ENCODE measurements around the gene GALR3.
"Not testable (repeated sequence)": the region's sequence is repeated elsewhere in the genome, so short reads cannot be mapped to it uniquely, and the experiment has no call there.

Gene GALR3, protein sequence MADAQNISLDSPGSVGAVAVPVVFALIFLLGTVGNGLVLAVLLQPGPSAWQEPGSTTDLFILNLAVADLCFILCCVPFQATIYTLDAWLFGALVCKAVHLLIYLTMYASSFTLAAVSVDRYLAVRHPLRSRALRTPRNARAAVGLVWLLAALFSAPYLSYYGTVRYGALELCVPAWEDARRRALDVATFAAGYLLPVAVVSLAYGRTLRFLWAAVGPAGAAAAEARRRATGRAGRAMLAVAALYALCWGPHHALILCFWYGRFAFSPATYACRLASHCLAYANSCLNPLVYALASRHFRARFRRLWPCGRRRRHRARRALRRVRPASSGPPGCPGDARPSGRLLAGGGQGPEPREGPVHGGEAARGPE

DNA sequence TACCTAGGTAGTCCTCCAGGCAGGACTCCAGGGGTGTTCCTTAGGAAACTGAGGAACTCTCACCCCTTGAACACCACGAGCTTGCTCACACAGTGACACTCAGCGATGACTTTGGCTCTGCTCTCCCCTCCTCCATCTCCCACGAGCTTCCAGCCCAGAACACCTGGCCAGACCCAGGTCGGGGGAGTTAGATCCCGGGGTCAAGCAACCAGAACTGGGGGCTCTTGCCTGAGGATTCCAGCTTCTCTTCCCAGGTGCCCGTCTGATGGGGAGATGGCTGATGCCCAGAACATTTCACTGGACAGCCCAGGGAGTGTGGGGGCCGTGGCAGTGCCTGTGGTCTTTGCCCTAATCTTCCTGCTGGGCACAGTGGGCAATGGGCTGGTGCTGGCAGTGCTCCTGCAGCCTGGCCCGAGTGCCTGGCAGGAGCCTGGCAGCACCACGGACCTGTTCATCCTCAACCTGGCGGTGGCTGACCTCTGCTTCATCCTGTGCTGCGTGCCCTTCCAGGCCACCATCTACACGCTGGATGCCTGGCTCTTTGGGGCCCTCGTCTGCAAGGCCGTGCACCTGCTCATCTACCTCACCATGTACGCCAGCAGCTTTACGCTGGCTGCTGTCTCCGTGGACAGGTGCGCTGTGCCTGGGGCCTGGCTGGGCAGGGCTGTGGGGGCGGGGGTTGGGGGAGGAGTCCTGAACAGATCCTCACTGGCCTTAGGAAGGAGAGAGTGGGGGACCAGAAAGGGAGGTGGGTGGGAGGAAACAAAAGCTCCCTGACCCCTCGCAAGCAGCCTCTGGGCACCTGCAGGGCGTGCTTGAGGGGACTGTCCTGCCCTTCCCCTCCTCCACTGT is at the start of gene GALR3:
GALR3 (plus strand) TSS at position 249 of the 852 bp plus-strand sequence; CDS start at position 274, 25 bp downstream.
- peak; percentile 69 for DNase-seq

DNA sequence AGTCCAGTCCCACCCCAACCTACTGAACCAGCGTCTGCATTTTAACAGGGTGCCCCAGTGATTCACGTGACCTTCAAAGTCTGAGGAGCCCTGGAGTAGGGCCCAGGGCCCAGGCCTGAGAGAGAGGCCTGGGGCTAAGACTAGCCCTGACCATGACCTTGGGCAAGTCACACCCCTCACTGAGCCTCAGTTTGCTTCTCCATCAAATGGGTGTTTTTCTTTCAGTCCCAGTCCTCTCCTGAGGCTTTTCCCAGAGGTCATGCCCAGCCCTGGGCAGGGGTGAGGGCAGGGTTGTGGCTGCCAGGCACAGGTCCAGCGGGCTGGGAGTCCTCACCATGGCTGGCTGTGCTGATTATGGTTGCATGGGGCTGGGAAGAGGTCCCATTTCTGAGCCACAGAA is 48.5 kb upstream of the GALR3 start:
- DNase-seq: no peak

DNA sequence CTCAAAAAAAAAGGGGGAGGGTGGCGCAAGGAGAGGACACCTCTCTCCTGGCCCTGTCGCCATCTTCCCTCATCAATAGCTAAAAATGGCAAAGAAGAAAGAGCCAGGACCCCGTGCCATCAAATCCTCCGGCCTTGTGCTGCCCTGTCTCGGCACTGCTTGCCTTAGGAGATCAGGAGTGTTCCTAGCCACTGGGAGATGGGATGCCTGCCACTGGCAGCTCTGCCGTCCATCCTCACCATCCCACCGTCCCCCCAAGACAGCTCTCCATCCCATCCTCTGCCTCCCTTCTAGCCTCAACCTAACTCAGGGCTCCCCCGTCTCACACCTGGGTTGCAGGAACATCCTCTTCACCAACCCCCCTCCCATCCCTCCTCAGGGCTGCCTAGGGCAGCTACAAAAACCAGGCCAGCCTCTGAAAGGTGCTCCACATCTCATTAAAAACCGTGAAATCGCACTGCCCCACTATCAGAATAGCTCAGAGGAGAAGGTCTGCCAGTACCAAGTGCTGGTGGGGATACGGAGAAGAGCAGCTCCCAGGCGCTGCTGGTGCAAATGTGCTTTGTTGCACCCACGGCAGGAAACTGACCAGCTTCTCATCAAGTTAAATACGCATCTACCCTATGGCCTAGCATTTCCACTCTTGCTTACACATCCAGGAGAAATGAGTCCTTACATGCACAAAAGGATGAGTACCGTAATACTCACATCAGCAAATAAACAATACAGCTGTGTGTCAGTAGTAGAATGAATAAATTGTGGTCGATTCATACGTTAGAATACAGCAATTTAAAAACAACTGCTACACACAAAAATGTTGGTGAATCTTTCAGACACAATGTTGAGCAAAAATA is 47.2 kb upstream of the GALR3 start:
- DNase-seq: no peak

DNA sequence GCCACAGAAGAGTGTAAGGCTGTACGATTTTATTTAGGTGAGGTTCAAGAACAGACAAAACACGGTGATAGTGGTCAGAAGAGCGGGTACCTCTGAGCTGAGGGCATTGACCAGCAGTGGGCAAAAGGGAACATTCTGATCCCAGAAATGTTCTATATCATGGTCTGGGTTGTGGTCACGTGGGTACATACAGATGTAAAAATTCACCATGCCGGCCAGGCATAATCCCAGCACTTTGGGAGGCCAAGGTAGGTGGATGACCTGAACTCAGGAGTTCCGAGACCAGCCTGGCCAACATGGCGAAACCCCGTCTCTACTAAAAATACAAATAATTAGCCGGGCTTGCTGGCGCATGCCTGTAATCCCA is 46.6 kb upstream of the GALR3 start:
- DNase-seq: no peak

DNA sequence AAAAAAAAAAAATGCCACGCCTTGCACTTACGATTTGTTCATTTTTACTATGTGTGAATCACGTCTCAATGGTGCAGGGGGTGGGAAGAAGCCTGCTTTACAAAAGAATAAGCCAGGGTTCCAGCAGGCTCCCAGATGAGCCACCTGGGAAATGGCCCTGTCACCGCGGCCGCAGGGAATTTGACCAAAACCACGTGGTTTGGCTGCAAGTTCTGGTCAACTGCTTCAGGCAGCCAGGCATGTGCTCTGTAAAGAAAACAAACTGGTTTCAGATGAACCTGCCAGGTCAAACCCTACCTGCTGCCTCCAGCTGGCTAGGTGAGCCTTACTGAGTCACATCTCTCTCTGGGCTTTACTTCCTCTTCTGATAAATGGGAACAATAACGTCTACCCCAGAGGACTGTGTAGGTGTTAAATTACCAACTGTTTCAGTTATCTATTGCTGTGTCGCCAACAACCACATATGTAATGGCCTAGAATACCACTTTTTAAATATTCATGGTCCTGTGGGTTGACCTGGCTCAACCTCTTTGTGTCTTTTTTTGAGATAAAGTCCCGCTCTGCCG is 46.0 kb upstream of the GALR3 start:
- DNase-seq: no peak

DNA sequence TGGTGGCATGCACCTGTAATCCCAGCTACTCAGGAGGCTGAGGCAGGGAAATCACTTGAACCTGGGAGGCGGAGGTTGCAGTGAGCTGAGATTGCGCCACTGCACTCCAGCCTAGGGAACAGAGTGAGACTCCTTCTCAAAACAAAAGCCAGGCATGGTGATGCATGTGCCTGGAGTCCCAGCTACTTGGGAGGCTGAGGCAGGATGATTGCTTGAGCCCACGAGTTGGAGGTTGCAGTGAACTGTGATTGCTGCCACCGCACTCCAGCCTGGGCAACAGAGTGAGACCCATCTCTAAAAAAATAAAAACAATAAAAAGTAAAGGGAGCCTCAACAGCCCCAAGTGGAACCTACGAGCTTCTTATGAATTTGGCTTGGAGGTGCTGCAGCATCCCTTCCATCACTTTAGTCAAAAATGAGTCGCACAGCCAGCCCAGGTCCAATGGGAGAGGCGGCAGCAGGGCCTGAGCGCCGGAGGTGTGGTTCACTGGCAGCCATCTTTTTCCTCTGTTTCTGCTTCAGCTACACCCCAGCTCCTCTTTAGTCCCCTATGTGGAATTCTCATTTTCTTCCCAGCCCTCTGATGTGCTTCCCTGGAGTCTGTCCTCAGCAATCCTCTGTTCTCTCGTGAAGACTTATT is 44.7 kb upstream of the GALR3 start:
- no peak for DNase-seq

DNA sequence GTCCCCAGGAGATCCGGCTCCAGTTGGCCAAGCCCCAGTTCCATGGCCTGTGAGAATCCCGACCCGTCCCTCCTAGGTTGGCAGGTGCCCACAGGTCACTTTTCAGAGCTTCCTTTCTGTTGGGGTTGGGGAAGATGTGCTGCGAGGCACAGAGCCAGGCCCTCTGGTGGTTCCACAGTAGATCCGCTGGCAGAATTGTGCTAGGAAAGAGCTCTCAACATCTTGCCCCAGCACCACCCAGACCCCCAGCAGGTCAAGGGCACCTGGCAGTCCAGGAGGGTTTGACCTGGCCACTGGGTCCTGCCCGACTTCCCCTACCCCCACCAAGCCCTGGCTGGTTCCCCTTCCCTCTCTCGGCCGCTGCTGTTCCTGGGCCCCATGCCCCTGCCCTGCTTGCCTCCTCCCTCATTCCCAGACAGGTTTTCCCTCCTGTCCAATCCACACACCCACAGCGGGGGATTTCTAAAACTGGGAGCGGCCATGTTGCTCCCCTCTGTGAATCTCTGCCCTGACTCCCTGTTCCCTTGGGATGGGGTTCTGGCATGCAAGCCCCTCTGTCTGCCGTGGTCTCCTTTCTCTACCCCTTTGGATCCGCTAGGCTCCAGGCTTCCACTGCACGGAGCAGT is 41.6 kb upstream of the GALR3 start:
- no peak for DNase-seq

DNA sequence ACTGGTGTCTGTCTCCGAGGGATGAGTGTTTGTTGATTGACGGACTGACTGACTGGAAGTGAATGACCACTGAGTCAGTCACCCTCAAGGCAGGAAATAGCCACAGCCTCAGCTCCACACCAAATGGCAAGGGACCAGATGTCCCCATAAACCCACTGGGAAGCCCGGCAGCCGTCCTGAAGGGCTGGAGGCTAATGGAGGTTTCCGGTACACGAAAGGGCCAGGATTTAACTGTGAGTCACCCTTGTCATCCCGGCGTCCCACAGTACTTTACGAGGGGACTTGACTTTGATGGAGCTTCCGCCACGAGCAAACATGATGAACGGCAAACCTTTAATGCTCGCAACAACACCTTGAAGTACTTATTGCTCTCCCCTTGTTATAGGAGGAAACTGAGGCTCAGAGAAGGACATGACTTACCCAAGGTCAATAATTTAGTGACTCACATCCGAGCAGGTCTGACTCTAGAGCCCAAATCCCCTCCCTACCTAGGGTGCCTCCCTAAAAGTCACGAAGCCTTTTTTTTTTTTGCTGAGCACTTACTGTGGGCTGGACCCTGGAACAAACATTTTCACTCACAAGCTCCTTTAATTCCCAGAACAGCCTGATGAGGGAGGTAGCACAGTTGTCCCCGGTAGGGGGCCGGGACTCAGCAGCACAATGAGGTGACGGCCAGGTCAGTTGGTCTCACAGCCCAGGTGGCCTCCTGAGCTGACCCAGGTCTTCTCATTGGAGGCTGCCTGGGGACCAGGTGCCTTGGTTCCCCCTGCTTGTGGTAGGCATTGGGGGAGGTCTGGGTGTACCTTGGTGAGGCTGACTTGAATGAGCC is 40.6 kb upstream of the GALR3 start:
- DNase-seq: no peak

DNA sequence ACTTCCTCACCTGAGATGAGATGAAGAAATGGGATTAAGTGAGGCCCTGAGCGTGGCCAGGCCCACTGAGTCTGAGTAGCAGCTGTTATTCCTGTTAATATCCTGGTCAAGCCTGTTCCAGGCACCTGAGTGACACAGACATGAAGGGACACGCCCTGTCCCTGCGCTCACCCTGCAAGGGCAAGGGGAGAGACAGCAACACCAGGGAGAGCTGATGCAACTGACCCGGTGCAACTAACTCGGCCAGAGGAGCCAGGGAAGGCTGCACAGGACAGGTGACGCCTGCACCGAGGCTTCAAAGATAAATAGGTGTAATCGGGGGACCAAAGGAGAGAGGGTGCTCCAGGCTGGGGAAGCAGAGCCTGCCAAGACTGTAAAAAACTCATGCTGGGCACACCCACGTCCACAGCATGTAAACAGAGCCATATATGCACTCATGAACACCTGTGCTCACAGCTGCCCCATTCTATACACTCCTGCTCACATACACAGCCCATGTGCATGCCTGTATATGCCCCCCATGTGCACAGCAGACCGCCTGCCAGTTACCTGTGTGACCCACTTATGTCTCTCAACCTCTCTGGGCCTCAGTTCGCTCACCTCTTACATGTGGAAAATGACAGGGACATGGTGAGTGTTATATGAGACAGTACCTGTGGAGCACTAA is 38.2 kb upstream of the GALR3 start:
- DNase-seq: no peak

DNA sequence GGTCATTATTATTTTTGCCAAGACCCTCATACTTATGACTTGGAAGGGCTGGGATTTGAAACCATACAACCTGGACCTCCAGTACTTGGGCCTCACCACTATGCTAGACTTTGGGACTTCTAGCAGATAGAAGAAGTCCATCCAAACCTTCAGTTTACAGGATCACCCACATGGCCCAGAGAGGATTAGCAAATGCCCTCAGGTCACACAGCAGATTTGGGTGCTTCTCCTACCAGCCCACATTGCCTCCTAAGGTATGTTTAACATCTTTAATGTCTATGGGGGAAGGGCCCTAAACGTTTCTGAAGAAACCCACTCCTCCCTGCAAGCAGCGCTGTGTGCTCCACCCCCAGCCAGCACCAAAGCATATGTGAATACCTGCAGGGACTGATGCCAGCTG is 32.9 kb upstream of the GALR3 start:
- no peak for DNase-seq

DNA sequence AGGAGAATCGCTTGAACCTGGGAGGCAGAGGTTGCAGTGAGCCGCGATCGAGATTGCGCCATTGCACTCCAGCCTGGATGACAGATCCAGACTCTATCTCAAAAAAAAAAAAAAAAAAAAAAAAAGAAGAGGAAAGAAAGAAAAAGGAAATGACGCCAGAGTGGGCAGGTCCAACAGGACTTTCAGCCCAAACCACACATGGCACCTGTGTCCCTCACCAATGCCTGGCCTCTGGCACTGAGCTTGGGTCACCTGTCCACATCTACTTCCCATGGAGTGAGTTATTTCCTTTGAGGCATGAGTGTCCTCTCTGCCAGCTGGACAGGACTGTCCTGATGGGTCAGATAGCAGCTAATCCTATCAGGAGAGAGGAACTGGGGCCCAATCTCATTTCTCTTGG is 30.7 kb upstream of the GALR3 start:
- DNase-seq: no peak

DNA sequence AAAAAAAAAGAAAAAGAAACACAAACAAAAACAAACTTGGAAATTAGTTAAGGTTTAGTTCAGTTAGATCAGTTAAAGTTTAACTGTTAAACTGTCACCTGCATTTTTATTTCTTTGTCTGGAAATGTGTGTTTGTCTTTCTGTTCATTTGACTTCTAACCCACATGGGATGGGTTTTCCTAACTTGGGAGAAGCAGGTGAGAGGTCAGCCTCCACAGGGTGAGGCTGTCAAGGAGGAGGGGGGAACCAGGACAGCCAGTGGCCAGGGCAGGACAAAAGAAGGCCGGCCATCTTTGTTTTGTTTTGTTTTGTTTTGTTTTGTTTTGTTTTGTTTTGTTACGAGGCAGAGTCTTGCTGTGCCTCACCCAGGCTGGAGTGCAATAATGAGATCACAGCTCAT is 28.8 kb upstream of the GALR3 start:
- DNase-seq: no peak

DNA sequence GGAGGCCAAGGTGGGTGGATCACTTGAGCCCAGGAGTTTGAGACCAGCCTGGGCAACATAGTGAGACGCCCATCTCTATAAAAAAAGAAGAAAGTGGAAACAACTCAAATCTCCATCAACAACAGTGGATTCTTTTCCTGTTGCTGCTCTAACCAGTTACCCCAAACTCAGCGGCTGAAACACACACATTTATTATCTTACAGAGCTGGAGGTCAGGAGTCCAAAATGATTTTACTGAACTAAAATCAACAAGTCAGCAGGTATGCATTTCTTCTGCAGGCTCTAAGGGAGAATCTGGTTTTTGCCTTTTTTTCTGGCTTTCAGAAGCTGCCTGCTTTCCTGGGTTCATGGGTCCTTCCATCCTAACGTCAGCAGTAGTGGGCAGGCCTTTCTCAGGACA is 27.1 kb upstream of the GALR3 start:
- DNase-seq: no peak

DNA sequence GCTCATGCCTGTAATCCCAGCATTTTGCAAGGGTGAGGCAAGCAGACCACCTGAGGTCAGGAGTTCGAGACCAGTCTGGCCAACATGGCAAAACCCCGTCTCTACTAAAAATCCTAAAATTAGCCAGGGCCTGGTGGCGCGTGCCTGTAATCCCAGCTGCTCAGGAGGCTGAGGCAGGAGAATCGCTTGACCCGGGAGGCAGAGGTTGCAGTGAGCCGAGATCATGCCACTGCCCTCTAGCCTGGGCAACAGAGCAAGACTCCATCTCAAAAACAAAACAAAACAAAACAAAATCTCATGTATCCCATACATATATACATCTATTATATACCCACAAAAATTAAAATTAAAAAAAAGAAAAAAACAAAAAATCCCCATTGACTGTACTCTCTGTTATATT is 25.9 kb upstream of the GALR3 start:
- not testable (repeated sequence) for DNase-seq

DNA sequence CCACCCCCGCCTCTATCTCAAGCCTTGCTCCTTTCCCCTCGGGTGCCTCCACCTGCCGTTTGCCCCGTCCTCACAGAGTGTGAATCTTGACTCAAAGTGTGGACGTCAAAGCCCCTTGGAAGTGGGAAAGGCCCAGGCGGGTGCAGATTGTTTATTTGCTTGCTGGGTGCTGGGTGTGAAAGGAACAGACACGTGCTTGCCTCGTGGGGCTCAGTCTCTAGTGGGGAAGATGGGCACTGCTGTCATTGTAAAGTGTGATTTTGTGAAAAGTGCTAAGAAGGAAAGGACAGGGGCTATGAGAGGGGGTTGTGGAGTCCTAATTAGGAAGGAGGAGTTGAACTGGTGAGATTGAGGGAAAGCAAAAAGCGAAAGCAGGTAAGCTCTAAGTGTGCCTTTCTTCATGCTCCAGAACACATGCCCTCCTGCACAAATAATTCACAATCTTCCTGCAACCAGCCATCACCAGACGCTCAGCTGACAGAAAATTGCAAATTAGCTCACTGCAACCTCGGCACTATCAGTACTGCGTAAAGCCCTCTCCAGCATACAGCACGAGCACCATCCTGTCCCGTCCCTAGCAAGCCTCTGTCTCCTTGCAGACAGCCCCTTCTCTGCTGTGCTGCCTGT is 25.2 kb upstream of the GALR3 start:
- no peak for DNase-seq

DNA sequence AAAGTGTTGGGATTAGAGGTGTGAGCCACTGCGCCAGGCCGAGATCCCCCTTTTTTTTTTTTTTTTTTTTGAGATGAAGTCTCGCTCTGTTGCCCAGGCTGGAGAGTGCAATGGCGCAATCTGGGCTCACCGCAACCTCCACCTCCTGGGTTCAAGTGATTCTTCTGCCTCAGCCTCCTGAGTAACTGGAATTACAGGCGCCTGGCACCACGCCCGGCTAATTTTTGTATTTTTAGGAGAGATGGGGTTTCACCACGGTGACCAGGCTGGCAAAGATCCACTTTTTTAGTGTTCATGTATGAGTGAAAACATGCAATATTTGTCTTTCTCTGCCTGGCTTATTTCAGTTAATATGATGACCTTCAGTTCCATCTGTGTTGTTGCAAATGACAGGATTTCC is 23.2 kb upstream of the GALR3 start:
- DNase-seq: not testable (repeated sequence)

DNA sequence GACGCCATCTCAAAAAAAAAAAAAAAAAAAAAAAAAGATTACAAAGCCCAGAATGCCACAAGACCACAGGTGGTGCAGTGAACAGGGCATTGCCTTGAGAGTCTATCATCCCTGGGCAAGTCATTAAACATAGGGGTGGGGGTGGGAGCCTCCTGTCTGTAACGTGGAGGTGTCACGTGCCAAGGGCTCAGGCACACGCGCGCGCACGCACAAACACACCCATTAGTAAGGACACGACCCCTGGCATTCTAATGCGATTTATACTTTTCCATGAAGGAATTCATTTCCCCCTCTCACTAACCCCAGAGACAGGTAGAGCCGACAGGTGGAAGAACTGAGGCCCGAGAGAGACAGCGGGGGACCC is 21.3 kb upstream of the GALR3 start:
- DNase-seq: no peak

DNA sequence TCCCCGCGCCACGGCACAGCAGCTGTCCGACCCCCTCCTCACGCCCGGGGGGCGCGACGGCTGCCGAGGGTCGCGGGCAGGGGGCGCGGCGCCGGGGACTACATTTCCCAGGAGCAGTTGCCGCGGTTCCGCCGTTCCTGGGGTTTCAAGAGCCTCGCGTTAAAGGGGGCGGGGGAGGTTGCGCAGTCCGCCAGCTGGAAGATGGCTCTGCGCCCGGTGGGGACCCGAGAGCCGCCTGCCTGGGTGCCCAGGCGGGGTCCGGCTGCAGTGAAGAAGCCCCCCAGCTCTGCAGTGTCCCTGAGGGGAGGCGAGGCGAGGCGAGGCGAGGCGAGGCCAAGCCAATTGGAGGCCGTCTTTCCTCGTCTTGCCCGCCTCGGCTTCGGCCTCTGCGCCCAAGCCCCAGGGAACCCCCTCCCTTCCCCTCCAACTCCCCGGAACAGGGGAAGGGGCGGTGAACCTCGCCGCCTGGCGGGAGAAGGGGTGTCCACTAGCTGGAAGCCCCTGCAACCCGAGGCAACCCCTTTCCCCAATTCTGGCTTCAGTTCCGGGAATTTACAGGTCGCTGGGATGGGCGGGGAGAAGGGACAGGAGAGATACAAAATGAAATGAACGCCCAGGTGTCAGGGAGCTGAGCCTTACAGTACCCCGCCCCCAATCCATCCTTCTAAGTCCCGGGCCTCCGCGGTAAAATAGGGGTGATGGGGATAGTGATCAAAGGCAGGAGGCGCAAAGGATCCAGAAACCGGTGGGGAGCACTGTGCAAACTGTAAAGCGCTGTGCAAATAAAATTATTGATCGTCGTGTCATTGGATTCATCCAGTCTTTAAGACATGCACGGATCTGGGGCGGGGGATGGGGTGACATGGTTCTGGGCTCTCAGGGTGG is 20.6 kb upstream of the GALR3 start:
- DNase-seq: no peak

DNA sequence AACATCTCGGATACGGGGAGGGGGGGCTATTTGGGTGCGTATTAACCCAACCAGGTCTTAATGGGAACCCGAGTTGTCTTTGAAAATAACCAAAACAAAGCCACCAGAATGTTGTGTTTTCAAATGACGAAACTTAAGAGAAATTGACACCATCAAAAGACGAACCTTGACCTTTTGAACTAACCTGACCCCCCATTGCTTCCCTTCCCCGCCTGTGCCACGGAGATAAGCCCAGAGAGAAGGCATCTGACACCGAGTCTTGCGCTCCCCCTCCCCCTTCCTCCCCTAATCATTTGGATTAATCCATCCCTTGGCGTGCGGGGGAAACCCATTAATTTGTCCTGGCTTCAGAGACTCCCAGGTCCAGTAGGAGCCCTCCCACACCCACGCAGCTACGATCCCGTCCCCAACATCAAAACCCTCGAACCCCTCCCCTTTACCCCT is 20.0 kb upstream of the GALR3 start:
- no peak for DNase-seq

Measured in NCI-H774 (cell line).